GM12878 (cell line): ENCODE measurements around the gene USP36. TPM values are rescaled to one million over a fixed set of nuclear protein-coding genes. Genes with fewer than 3 reads are reported as not detected.

Experiments used
- ATAC-seq: fragments of 200-7000 bp; cut with Tn5 transposase; 3 replicates; pipeline ENCODE4 v1.9.1; 2020; ENCODE audit warnings: mild to moderate bottlenecking, moderate library complexity
- BruUV-seq: library from RNA; stranded (reverse); fragments of 400-500 nt; replicated peaks from 2 replicates; lab custom pipeline; 2021; lab: Mats Ljungman, UMichigan
- CTCF ChIA-PET: fragments of 300-600 bp; sonication (Branson Sonifier 250); formaldehyde crosslinking; extraction: SDS; loops from one replicate; lab custom pipeline; 2021; ENCODE audit warnings: inconsistent platforms; lab: Yijun Ruan, JAX
- POLR2A ChIA-PET: fragments of 350-600 bp; formaldehyde crosslinking; extraction: SDS; loops from one replicate; lab custom pipeline; 2021; ENCODE audit warnings: inconsistent platforms; lab: Charles Lee
- RAD21 ChIA-PET: fragments of 300-600 bp; sonication (Branson Sonifier 250); formaldehyde crosslinking; loops from one replicate; lab custom pipeline; 2023; ENCODE audit warnings: antibody characterized with exemption; ENCODE audit not compliant: unreplicated experiment; lab: Charles Lee
- SMC1A ChIA-PET: fragments of 300-600 bp; sonication (Branson Sonifier 250); formaldehyde crosslinking; loops from one replicate; lab custom pipeline; 2023; ENCODE audit not compliant: unreplicated experiment, uncharacterized antibody; lab: Charles Lee
- DNase-seq: peaks from one replicate; pipeline ENCODE4 v3.0.0-alpha.2; 2011; ENCODE audit warnings: low read depth, low spot score
- FAIRE-seq: peaks from 3 replicates; lab custom pipeline; 2011; peaks lifted over from hg19 to GRCh38; lab: Jason Lieb, UNC
- H2AFZ ChIP-seq: 2 replicates; pipeline ENCODE4 v1.6.0; 2011; ENCODE audit warnings: low read depth, low read length, control low read depth; ENCODE audit not compliant: control insufficient read depth
- H3K27ac ChIP-seq: 2 replicates; pipeline ENCODE4 v1.5.1; 2011; ENCODE audit warnings: control low read depth; ENCODE audit not compliant: control insufficient read depth, insufficient read depth
- H3K27me3 ChIP-seq, 2 experiments: replicated peaks in 1 of 2; 2 replicates each; pipeline versions ENCODE4 v1.6.0 to v1.6.1; 2011; ENCODE audit warnings: low read length in 1 of 2; ENCODE audit not compliant: control insufficient read depth in 2 of 2, insufficient read depth in 2 of 2
- H3K36me3 ChIP-seq, 2 experiments: 2 replicates each; pipeline ENCODE4 v1.5.1; 2011; ENCODE audit warnings: low read length in 1 of 2; ENCODE audit not compliant: control insufficient read depth in 2 of 2, insufficient read depth in 2 of 2
- H3K4me1 ChIP-seq: 2 replicates; pipeline ENCODE4 v1.6.1; 2011; ENCODE audit warnings: mild to moderate bottlenecking, low read length, moderate library complexity, mixed read lengths; ENCODE audit not compliant: control insufficient read depth, insufficient read depth
- H3K4me2 ChIP-seq: 2 replicates; pipeline ENCODE4 v1.6.0; 2011; ENCODE audit warnings: control low read depth; ENCODE audit not compliant: control insufficient read depth, insufficient read depth
- H3K4me3 ChIP-seq: fragments of 200-600 bp; sonication (generic); 2 replicates; pipeline ENCODE4 v1.5.1; 2016
- H3K79me2 ChIP-seq: 2 replicates; pipeline ENCODE4 v1.6.0; 2011; ENCODE audit warnings: low read length; ENCODE audit not compliant: control insufficient read depth, insufficient read depth
- H3K9ac ChIP-seq: 2 replicates; pipeline ENCODE4 v1.8.0; 2011; ENCODE audit warnings: low read length, control low read depth, mixed read lengths; ENCODE audit not compliant: control insufficient read depth, insufficient read depth
- H3K9me3 ChIP-seq: replicated peaks from 3 replicates; pipeline ENCODE4 v1.5.1; 2011; ENCODE audit warnings: mild to moderate bottlenecking, low read length; ENCODE audit not compliant: control insufficient read depth, insufficient read depth
- H4K20me1 ChIP-seq: 2 replicates; pipeline ENCODE4 v1.6.0; 2011; ENCODE audit not compliant: control insufficient read depth, insufficient read depth
- BHLHE40 ChIP-seq, 2 experiments: fragments of 450-650 bp in 1 of 2; IDR thresholded peaks; 2 replicates each; pipeline ENCODE4 v1.6.1; 2011 to 2017; ENCODE audit warnings: low read depth in 2 of 2, borderline replicate concordance in 1 of 2, improper control_type of control experiment in 1 of 2, low read length in 1 of 2, mild to moderate bottlenecking in 1 of 2
- BRCA1 ChIP-seq: IDR thresholded peaks from 2 replicates; pipeline ENCODE4 v1.6.1; 2011; ENCODE audit warnings: low read depth, low read length, improper control_type of control experiment
- CBX5 ChIP-seq: sonication (generic); IDR thresholded peaks from 2 replicates; pipeline ENCODE4 v1.6.1; 2016; ENCODE audit warnings: low read depth, moderate library complexity, mild to moderate bottlenecking, inconsistent platforms
- EZH2 ChIP-seq: IDR thresholded peaks from 2 replicates; pipeline ENCODE4 v1.6.1; 2012; ENCODE audit warnings: low read depth, mild to moderate bottlenecking, control low read depth, inconsistent platforms, low read length, borderline replicate concordance; ENCODE audit not compliant: control insufficient read depth
- KAT2A ChIP-seq: conservative IDR thresholded peaks from 2 replicates; pipeline ENCODE4 v1.6.1; 2011; ENCODE audit warnings: low read depth, low read length; ENCODE audit not compliant: control insufficient read depth
- NBN ChIP-seq: fragments of 450-650 bp; IDR thresholded peaks from 2 replicates; pipeline ENCODE4 v1.6.1; 2016
- POU2F2 ChIP-seq: IDR thresholded peaks from 3 replicates; pipeline ENCODE4 v1.6.1; 2011; ENCODE audit warnings: low read depth, mild to moderate bottlenecking, low read length, borderline replicate concordance
- RAD21 ChIP-seq: IDR thresholded peaks from 2 replicates; pipeline ENCODE4 v1.6.1; 2011; ENCODE audit warnings: mild to moderate bottlenecking, low read depth, low read length, moderate library complexity; ENCODE audit not compliant: insufficient read depth
- RCOR1 ChIP-seq: conservative IDR thresholded peaks from 2 replicates; pipeline ENCODE4 v1.6.1; 2012; ENCODE audit warnings: low read depth, low read length, improper control_type of control experiment
- SPI1 ChIP-seq: IDR thresholded peaks from 2 replicates; pipeline ENCODE4 v1.6.1; 2011; ENCODE audit warnings: low read depth, mild to moderate bottlenecking, low read length, moderate library complexity, borderline replicate concordance; ENCODE audit not compliant: insufficient read depth
- SREBF2 ChIP-seq: IDR thresholded peaks from 2 replicates; pipeline ENCODE4 v1.6.1; 2012; ENCODE audit warnings: mild to moderate bottlenecking, low read length
- STAT3 ChIP-seq: IDR thresholded peaks from 2 replicates; pipeline ENCODE4 v1.6.1; 2011; ENCODE audit warnings: low read depth, low read length, improper control_type of control experiment
- ZNF24 ChIP-seq: fragments of 450-650 bp; IDR thresholded peaks from 2 replicates; pipeline ENCODE4 v1.6.1; 2017; ENCODE audit warnings: antibody characterized with exemption, mild to moderate bottlenecking
- WGBS: methylation state at CpG from one replicate; pipeline ENCODE4 v1.1.6; 2016; ENCODE audit warnings: low lambda C conversion rate; ENCODE audit not compliant: insufficient replicate concordance, insufficient coverage; ENCODE audit errors: missing lambda C conversion rate; 5-methylcytosine and 5-hydroxymethylcytosine counted together
- in situ Hi-C: fragments of 300-500 bp; cut with MboI; formaldehyde crosslinking; loops from 9 replicates; pipeline ENCODE4 v1.14.3; 2018; ENCODE audit warnings: mixed read lengths
- intact Hi-C: fragments of 100-400 bp; cut with micrococcal nuclease; formaldehyde crosslinking; loops from one replicate; pipeline ENCODE4 v1.14.2; 2022; ENCODE audit not compliant: unreplicated experiment
- polyA plus RNA-seq, 11 experiments: library from polyadenylated mRNA; depleted of rRNA in 4 of 11; unstranded in 6 of 11; stranded (reverse) in 5 of 11; fragments of >200 nt; fragmentation: Nextera tagmentation in 4 of 11; fragmentation: Illumina TruSeq in 1 of 11; extraction: Ambion mirVana in 4 of 11; extraction: Trizol in 1 of 11; gene quantifications; 1 replicate in 1 of 11; 2 replicates in 10 of 11; pipeline versions ENCODE4 v1.2.1 to v1.2.3, GENCODE V29; 2011 to 2016; ENCODE audit warnings: inconsistent platforms in 2 of 11, missing spikeins in 2 of 11, low read depth in 1 of 11
- total RNA-seq, 4 experiments: library from RNA; depleted of rRNA in 3 of 4; stranded (reverse); fragments of >200 nt in 3 of 4; fragmentation: Illumina TruSeq in 1 of 4; extraction: Trizol in 1 of 4; gene quantifications; 2 replicates each; pipeline versions ENCODE4 v1.2.1 to v1.2.3, GENCODE V29; 2013 to 2021
- TF ChIP-seq, protein P1 (sequence below): fragments of 450-650 bp; formaldehyde crosslinking; IDR thresholded peaks from 2 replicates; pipeline ENCODE4 v1.4.0; 2022; ENCODE audit warnings: mild to moderate bottlenecking, moderate library complexity
- TF ChIP-seq, protein P2 (sequence below): fragments of 450-650 bp; IDR thresholded peaks from 2 replicates; pipeline ENCODE4 v1.6.1; 2017; ENCODE audit warnings: mild to moderate bottlenecking, low read depth, inconsistent platforms; ENCODE audit not compliant: poor library complexity, severe bottlenecking
- TF ChIP-seq, protein P3 (sequence below): IDR thresholded peaks from 2 replicates; pipeline ENCODE4 v1.6.1; 2012; ENCODE audit warnings: mild to moderate bottlenecking, low read depth, low read length

USP36 gene
- total and polyA plus RNA-seq, 10 of the 15 experiments (the other 5 are each of a cell fraction or from before 2014, with no cell fraction given): 7.2 to 65.7 (median 33.6) TPM

DNA sequence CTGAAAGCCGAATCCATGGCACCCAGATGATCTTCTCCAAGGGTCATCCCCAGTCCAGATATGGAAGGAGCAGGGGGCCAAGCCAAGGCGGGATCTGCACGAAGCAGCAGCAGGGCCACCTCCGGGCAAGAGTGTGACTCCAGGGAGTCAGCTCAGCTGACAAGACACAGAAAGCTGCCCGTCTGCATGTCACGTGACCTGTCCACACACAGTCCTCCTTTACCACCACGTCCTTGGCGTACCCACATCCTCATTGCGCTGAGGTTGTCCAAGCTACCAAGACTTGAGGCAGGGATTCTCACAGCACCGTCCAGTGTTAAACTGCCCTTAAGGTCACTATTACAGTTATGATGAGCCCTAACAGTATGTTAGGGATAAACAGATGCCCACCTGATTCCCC lies 47.2 kb downstream of the USP36 start:
- H3K36me3 ChIP-seq: peaks cover 4 to 17% of the 10 kb centered on the region in 2 experiments; a peak in 3 of 4 replicates
- ChIA-PET SMC1A (no interaction called here), CTCF (no interaction called here), RAD21 (no interaction called here), POLR2A (no interaction called here)
- H3K4me3 ChIP-seq: no peak overlapping the region
- no peaks in the 10 kb centered on the region for H4K20me1 ChIP-seq
- no peaks in the 10 kb centered on the region for H3K4me1 ChIP-seq
- FAIRE-seq (no peak), ATAC-seq (no peak), DNase-seq (no peak)
- BruUV-seq: no TSS peak
- H3K4me2 ChIP-seq: no peak overlapping the region
- H2AFZ ChIP-seq: no peak overlapping the region
- H3K79me2 ChIP-seq: no peaks in the 10 kb centered on the region
- no peaks in the 10 kb centered on the region for H3K27me3 ChIP-seq
- no peak overlapping the region for H3K9ac ChIP-seq
- 92% methylated on average over 10 of the region's 10 CpGs for WGBS
- intact Hi-C loops: no loop called here
- H3K27ac ChIP-seq: no peak overlapping the region
- no peaks in the 10 kb centered on the region for H3K9me3 ChIP-seq
- in situ Hi-C loops: no loop called here
- TF ChIP-seq BRCA1 (no peak), CBX5 (no peak), NBN (no peak), KAT2A (no peak), SPI1 (no peak), BHLHE40 (IDR thresholded peaks at IDR 0.05; ENCODE audit: borderline replicate concordance in 1 of 2, low read depth in 2 of 2, low read length in 1 of 2) (no peak), RCOR1 (no peak), RAD21 (no peak), EZH2 (no peak), POU2F2 (no peak), ZNF24 (no peak), SREBF2 (no peak), STAT3 (no peak)
- TF ChIP-seq, protein P1, sequence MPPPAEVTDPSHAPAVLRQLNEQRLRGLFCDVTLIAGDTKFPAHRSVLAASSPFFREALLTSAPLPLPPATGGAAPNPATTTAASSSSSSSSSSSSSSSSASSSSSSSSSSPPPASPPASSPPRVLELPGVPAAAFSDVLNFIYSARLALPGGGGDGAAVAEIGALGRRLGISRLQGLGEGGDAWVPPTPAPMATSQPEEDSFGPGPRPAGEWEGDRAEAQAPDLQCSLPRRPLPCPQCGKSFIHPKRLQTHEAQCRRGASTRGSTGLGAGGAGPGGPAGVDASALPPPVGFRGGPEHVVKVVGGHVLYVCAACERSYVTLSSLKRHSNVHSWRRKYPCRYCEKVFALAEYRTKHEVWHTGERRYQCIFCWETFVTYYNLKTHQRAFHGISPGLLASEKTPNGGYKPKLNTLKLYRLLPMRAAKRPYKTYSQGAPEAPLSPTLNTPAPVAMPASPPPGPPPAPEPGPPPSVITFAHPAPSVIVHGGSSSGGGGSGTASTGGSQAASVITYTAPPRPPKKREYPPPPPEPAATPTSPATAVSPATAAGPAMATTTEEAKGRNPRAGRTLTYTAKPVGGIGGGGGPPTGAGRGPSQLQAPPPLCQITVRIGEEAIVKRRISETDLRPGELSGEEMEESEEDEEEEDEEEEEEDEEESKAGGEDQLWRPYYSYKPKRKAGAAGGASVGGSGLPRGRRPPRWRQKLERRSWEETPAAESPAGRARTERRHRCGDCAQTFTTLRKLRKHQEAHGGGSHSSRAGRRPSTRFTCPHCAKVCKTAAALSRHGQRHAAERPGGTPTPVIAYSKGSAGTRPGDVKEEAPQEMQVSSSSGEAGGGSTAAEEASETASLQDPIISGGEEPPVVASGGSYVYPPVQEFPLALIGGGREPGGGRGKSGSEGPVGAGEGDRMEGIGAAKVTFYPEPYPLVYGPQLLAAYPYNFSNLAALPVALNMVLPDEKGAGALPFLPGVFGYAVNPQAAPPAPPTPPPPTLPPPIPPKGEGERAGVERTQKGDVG: no peak
- TF ChIP-seq, protein P2, sequence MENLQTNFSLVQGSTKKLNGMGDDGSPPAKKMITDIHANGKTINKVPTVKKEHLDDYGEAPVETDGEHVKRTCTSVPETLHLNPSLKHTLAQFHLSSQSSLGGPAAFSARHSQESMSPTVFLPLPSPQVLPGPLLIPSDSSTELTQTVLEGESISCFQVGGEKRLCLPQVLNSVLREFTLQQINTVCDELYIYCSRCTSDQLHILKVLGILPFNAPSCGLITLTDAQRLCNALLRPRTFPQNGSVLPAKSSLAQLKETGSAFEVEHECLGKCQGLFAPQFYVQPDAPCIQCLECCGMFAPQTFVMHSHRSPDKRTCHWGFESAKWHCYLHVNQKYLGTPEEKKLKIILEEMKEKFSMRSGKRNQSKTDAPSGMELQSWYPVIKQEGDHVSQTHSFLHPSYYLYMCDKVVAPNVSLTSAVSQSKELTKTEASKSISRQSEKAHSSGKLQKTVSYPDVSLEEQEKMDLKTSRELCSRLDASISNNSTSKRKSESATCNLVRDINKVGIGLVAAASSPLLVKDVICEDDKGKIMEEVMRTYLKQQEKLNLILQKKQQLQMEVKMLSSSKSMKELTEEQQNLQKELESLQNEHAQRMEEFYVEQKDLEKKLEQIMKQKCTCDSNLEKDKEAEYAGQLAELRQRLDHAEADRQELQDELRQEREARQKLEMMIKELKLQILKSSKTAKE: no peak
- TF ChIP-seq, protein P3, sequence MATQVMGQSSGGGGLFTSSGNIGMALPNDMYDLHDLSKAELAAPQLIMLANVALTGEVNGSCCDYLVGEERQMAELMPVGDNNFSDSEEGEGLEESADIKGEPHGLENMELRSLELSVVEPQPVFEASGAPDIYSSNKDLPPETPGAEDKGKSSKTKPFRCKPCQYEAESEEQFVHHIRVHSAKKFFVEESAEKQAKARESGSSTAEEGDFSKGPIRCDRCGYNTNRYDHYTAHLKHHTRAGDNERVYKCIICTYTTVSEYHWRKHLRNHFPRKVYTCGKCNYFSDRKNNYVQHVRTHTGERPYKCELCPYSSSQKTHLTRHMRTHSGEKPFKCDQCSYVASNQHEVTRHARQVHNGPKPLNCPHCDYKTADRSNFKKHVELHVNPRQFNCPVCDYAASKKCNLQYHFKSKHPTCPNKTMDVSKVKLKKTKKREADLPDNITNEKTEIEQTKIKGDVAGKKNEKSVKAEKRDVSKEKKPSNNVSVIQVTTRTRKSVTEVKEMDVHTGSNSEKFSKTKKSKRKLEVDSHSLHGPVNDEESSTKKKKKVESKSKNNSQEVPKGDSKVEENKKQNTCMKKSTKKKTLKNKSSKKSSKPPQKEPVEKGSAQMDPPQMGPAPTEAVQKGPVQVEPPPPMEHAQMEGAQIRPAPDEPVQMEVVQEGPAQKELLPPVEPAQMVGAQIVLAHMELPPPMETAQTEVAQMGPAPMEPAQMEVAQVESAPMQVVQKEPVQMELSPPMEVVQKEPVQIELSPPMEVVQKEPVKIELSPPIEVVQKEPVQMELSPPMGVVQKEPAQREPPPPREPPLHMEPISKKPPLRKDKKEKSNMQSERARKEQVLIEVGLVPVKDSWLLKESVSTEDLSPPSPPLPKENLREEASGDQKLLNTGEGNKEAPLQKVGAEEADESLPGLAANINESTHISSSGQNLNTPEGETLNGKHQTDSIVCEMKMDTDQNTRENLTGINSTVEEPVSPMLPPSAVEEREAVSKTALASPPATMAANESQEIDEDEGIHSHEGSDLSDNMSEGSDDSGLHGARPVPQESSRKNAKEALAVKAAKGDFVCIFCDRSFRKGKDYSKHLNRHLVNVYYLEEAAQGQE: no peak
